ENCODE results near the gene NFASC. TPM values are rescaled to one million over a fixed set of nuclear protein-coding genes. Genes with fewer than 3 reads are reported as not detected.

Gene NFASC
- total RNA-seq, 1 donor from 2014 or later, result 29.6 TPM

DNA sequence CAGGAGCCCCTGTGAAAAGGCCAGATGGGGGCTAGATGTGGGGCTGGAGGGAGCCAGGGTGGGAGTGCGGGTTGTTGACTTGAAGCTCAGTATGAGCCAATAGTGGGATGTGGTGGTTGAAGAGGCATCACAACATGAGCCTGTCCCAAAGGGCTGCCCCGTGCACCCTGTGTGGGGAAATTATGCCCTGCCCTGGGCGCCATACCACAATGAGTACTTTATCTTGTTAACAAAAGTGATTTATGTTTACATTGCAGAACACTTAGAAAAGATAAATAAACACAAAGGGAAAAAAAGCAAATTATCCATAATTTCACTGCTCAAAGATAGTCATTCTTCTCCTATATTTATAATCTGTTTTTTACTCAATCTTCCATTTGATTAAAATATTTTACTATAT lies 1.6 kb upstream of the NFASC start:
- FAIRE-seq, result no peak
- H3K4me3 ChIP-seq (ENCODE audit: insufficient read depth, low read depth, low read length), result no peak overlapping the region
- H3K27ac Mint-ChIP-seq (ENCODE audit: unreplicated experiment), result no peak overlapping the region

DNA sequence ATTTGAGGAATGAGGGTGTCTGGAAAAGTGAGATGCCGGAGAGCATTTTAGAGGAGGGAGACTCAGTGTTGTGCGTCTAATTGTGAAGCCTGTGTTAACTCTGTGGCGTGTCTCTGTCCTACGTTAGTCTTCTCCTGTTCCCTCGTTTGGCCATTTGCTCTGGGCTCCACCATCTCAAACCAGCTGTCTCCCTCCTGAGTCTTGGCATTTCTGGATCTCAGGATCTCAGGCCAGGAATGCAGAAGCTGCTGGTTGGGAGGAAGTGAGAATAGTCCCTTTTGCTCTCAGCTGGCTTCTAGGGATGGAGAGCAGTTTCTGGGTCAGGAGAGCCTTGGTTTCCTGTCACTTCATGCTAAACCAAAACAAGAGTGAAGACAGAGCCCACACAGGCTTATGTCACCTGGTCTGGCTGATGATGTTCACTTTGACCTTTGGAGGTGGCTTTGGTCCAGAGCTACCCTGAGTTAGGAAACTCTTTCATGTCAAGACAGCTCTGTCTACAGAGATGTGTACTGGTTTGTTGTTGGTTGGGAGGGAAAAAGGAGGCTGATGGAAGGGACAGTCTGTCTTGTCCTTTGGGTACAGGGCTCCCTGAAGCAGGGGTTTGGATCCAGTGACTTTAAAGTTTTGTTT lies 859 bp downstream of the NFASC start:
- peaks cover 20% of the 10 kb centered on the region for H3K4me1 Mint-ChIP-seq (ENCODE audit: low read depth, unreplicated experiment)

More for the DNA sequence above, 1.6 kb upstream of the NFASC start:
- Histone ChIP-seq H3K36me3 (ENCODE audit: insufficient read depth, low read length) (no peaks in the 10 kb centered on the region), H3K27me3 (ENCODE audit: insufficient read depth, low read length) (no peaks in the 10 kb centered on the region), H4K20me1 (ENCODE audit: insufficient read depth, low read length) (peaks cover 63% of the 10 kb centered on the region), H2AFZ (ENCODE audit: low read depth, low read length) (no peak overlapping the region), H3K79me2 (ENCODE audit: insufficient read depth, low read length) (peaks cover 6% of the 10 kb centered on the region), H3K4me2 (ENCODE audit: low read length) (no peak overlapping the region), H3K4me1 (ENCODE audit: insufficient read depth, low read length) (peaks cover 11% of the 10 kb centered on the region), H3K9me3 (ENCODE audit: insufficient read depth, low read depth, low read length) (no peaks in the 10 kb centered on the region), H3K9ac (ENCODE audit: low read length) (no peak overlapping the region), H3K27ac (ENCODE audit: low read depth, low read length) (no peak overlapping the region)
- TF ChIP-seq EZH2 (IDR thresholded peaks at IDR 0.05; ENCODE audit: insufficient read depth, low read length), result no peak
- TF ChIP-seq, protein P1, sequence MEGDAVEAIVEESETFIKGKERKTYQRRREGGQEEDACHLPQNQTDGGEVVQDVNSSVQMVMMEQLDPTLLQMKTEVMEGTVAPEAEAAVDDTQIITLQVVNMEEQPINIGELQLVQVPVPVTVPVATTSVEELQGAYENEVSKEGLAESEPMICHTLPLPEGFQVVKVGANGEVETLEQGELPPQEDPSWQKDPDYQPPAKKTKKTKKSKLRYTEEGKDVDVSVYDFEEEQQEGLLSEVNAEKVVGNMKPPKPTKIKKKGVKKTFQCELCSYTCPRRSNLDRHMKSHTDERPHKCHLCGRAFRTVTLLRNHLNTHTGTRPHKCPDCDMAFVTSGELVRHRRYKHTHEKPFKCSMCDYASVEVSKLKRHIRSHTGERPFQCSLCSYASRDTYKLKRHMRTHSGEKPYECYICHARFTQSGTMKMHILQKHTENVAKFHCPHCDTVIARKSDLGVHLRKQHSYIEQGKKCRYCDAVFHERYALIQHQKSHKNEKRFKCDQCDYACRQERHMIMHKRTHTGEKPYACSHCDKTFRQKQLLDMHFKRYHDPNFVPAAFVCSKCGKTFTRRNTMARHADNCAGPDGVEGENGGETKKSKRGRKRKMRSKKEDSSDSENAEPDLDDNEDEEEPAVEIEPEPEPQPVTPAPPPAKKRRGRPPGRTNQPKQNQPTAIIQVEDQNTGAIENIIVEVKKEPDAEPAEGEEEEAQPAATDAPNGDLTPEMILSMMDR (IDR thresholded peaks at IDR 0.05; ENCODE audit: insufficient read depth, low read depth, low read length), result no peak
- H3K4me3 Mint-ChIP-seq (ENCODE audit: unreplicated experiment), result no peak overlapping the region
- peaks cover 20% of the 10 kb centered on the region for H3K4me1 Mint-ChIP-seq (ENCODE audit: low read depth, unreplicated experiment)
- H3K9me3 Mint-ChIP-seq (ENCODE audit: unreplicated experiment), result peaks cover 4% of the 10 kb centered on the region
- DNase-seq (ENCODE audit: low read depth), result no peak
- H3K27me3 Mint-ChIP-seq (ENCODE audit: low read depth, unreplicated experiment), result peaks cover 8% of the 10 kb centered on the region
- peaks cover 7% of the 10 kb centered on the region for H3K36me3 Mint-ChIP-seq (ENCODE audit: low read depth, unreplicated experiment)

More for the DNA sequence above, 859 bp downstream of the NFASC start:
- Mint-ChIP-seq H3K4me3 (ENCODE audit: unreplicated experiment) (no peak overlapping the region), H3K36me3 (ENCODE audit: low read depth, unreplicated experiment) (peaks cover 7% of the 10 kb centered on the region), H3K27ac (ENCODE audit: unreplicated experiment) (peak overlapping the region; percentile 58), H3K27me3 (ENCODE audit: low read depth, unreplicated experiment) (peaks cover 5% of the 10 kb centered on the region), H3K9me3 (ENCODE audit: unreplicated experiment) (peaks cover 5% of the 10 kb centered on the region)
- TF ChIP-seq, protein P1 (IDR thresholded peaks at IDR 0.05; ENCODE audit: insufficient read depth, low read depth, low read length), result no peak
- TF ChIP-seq EZH2 (IDR thresholded peaks at IDR 0.05; ENCODE audit: insufficient read depth, low read length), result no peak
- H3K79me2 ChIP-seq (ENCODE audit: insufficient read depth, low read length), result peaks cover 6% of the 10 kb centered on the region
- no peak overlapping the region for H3K4me2 ChIP-seq (ENCODE audit: low read length)
- H3K27me3 ChIP-seq (ENCODE audit: insufficient read depth, low read length), result no peaks in the 10 kb centered on the region
- no peak overlapping the region for H3K9ac ChIP-seq (ENCODE audit: low read length)
- FAIRE-seq (no peak), DNase-seq (ENCODE audit: low read depth) (no peak)
- H3K36me3 ChIP-seq (ENCODE audit: insufficient read depth, low read length), result no peaks in the 10 kb centered on the region
- peaks cover 66% of the 10 kb centered on the region for H4K20me1 ChIP-seq (ENCODE audit: insufficient read depth, low read length)
- H2AFZ ChIP-seq (ENCODE audit: low read depth, low read length), result no peak overlapping the region
- H3K27ac ChIP-seq (ENCODE audit: low read depth, low read length), result no peak overlapping the region
- no peak overlapping the region for H3K4me3 ChIP-seq (ENCODE audit: insufficient read depth, low read depth, low read length)
- H3K4me1 ChIP-seq (ENCODE audit: insufficient read depth, low read length), result peaks cover 11% of the 10 kb centered on the region
- H3K9me3 ChIP-seq (ENCODE audit: insufficient read depth, low read depth, low read length), result no peaks in the 10 kb centered on the region

Measured in astrocyte (in vitro differentiated cells and primary cell).